RWPE1 (cell line): ENCODE results near the gene ING2.
"Not testable (repeated sequence)": the region's sequence is repeated elsewhere in the genome, so short reads cannot be mapped to it uniquely, and the experiment has no call there.

Source experiments
- CTCF ChIA-PET: fragments of 350-600 bp; sonication (Branson Sonifier 250); formaldehyde crosslinking; extraction: SDS; loops from one replicate; lab custom pipeline; 2021; lab: Yijun Ruan, JAX
- POLR2A ChIA-PET: fragments of 400-600 bp; formaldehyde crosslinking; extraction: SDS; loops from one replicate; lab custom pipeline; 2020; ENCODE audit warnings: antibody characterized with exemption; ENCODE audit not compliant: low non-redundant PET; lab: Yijun Ruan, JAX
- DNase-seq: peaks from one replicate; pipeline ENCODE4 v3.0.0; 2012; ENCODE audit warnings: low spot score
- H3K27ac ChIP-seq: fragments of 450-650 bp; 2 replicates; pipeline ENCODE4 v1.5.1; 2017
- TF ChIP-seq, protein P1 (sequence below): fragments of 450-650 bp; conservative IDR thresholded peaks from 2 replicates; pipeline ENCODE4 v1.5.1; 2017; ENCODE audit warnings: low read depth, mild to moderate bottlenecking

The ING2 gene

DNA sequence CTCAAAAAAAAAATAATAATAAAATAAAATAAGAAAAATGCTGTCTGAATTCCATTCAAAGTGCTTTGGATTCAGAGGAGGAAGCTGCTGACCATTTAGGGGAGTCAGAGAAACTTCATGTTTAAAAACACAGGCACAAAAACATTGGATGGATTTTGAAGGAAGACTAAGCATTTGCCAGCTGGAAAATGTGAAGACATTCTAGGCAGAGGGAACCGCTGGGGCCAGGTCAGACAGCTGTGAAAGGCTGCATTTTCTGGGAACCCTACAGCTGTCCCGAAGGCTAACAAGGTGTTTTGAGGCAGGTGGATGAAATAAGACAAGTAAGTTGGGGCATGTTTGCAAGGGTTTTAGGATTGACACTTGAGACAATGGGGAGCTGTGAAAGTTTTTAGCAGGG lies 38.6 kb downstream of the ING2 start:
- ChIA-PET CTCF (interaction anchor here (0.7 kb wide), 1 partner anchor 14 kb away, joined by 3 read pairs; no protein-coding TSS in a partner anchor), POLR2A (no interaction called here)
- TF ChIP-seq, protein P1, sequence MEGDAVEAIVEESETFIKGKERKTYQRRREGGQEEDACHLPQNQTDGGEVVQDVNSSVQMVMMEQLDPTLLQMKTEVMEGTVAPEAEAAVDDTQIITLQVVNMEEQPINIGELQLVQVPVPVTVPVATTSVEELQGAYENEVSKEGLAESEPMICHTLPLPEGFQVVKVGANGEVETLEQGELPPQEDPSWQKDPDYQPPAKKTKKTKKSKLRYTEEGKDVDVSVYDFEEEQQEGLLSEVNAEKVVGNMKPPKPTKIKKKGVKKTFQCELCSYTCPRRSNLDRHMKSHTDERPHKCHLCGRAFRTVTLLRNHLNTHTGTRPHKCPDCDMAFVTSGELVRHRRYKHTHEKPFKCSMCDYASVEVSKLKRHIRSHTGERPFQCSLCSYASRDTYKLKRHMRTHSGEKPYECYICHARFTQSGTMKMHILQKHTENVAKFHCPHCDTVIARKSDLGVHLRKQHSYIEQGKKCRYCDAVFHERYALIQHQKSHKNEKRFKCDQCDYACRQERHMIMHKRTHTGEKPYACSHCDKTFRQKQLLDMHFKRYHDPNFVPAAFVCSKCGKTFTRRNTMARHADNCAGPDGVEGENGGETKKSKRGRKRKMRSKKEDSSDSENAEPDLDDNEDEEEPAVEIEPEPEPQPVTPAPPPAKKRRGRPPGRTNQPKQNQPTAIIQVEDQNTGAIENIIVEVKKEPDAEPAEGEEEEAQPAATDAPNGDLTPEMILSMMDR = no peak
- H3K27ac ChIP-seq = no peak overlapping the region
- DNase-seq = no peak

DNA sequence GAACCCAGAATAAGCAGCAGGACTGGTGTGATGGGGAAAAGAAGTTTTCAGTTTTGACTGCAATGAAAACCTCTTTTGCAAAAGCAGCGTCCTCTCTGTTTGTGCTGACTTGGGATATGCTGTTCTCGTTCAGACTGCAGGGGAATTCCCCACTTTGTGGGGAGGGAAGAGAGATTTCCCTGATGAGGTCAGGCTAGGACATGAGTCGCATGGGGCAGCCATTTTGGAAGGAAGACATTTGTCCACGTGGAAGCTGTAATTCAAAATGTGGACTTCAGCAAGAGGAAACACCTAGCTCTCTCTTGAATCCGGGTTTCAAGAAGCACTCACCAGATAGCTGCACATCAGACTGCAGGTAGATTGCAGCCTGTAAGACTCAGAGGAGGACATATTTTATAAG lies 39.3 kb downstream of the ING2 start:
- POLR2A ChIA-PET = no interaction called here
- no peak overlapping the region for H3K27ac ChIP-seq
- TF ChIP-seq, protein P1 = no peak
- CTCF ChIA-PET = no interaction called here
- DNase-seq = no peak

DNA sequence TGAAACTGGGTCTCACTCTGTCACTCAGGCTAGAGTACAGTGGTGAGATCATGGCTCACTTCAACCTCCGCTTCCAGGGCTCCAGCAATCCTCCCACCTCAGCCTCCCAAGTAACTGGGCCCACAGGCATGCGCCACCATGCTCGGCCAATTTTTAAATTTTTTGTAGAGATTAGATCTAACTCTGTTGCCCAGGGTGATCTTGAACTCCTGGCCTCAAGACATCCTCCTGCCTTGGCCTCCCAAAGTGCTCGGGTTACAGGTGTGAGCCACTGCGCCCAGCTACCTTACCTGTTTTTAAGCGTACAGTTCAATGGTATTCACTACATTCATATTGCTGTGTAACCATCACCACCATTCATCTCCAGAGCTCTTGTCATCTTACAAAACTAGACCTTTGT lies 41.5 kb downstream of the ING2 start:
- H3K27ac ChIP-seq = no peak overlapping the region
- ChIA-PET CTCF (no interaction called here), POLR2A (no interaction called here)
- no peak for DNase-seq
- TF ChIP-seq, protein P1 = no peak

DNA sequence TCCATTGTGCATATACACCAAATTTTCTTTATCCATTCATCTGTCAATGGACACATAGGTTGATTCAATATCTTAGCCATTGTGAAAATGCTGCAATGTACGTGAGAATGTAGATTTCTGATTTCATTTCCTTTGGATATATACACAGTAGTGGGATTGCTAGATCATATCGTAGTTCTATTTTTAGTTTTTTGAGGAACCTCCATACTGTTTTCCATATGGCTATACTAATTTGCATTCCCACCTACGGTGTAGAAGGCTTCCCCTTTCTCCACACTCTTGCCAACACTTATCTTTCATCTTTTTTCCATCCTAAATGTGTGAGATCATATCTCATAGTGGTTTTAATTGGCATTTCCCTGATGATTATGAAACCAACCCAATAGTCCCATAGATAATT lies 43.4 kb downstream of the ING2 start:
- POLR2A ChIA-PET = no interaction called here
- DNase-seq = no peak
- TF ChIP-seq, protein P1 = no peak
- CTCF ChIA-PET = no interaction called here
- H3K27ac ChIP-seq = no peak overlapping the region

DNA sequence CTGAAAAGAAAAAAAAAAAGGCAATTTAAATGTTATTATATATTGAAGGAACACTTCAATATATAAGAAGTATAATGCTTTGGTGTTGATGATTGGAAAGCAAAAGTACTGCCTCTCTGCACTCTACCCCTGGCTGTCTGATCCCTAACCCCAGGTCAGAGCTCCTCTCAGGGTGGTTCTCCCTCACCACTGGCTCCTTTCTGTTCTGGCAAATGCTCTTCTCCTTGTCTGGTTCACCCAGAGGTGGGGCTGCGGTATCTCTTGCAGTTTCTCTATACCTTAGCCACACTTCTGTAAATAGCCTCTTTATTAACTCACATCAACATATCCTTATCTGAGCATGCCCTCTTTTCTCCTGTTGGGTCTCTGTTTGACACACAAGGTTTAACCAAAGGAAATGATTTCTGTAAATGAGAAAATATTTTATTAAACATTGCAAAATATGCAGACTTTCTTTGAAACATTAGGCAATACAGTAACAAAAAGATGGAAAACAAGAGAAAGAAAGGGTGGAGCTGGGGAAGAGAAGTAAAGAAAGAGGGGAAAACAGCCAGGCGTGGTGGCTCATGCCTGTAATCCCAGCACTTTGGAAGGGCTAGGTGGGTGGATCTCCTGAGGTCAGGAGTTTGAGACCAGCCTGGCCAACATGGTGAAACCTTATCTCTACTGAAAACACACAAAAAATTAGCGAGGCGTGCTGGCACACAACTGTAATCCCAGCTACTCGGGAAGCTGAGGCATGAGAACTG lies 45.7 kb downstream of the ING2 start:
- TF ChIP-seq, protein P1 = no peak
- POLR2A ChIA-PET = no interaction called here
- no peak overlapping the region for H3K27ac ChIP-seq
- DNase-seq = no peak
- CTCF ChIA-PET = no interaction called here

DNA sequence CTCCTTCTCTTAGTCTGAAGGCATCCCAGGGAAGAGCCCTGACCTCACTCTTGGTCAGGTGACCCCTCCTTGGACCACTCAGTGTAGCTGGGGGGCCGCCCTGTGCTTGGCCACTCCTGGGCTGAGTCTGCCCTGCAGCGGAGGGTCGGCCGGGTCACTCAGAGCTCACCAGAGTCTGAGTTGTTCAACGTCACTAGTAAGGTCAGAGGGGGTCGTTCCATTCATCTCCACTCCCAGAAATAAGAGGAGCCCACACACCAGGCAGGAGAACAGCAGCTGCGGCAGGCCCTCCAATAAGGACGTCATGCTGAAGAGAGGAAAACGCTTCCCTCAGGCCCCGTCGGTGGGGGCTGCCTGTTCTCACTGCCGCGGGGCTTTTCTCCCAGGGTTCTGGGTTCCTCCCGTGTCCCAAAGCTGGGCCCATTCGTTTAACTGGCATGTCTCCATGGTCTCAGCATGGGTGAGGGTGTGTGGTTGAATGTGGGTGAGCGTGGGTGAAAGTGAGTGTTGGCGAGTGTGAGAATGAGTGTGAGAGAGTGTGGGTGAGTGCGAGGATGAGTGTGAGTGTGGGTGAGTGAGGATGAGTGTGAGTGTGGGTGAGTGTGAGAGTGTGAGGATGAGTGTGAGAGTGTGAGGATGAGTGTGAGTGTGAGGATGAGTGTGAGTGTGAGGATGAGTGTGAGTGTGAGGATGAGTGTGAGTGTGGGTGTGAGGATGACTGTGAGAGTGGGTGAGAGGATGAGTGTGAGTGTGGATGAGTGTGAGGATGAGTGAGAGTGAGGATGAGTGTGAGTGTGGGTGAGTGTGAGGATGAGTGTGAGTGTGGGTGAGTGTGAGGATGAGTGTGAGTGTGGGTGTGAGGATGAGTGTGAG lies 47.7 kb downstream of the ING2 start:
- POLR2A ChIA-PET = no interaction called here
- no peak for DNase-seq
- TF ChIP-seq, protein P1 = no peak
- H3K27ac ChIP-seq = no peak overlapping the region
- CTCF ChIA-PET = no interaction called here

DNA sequence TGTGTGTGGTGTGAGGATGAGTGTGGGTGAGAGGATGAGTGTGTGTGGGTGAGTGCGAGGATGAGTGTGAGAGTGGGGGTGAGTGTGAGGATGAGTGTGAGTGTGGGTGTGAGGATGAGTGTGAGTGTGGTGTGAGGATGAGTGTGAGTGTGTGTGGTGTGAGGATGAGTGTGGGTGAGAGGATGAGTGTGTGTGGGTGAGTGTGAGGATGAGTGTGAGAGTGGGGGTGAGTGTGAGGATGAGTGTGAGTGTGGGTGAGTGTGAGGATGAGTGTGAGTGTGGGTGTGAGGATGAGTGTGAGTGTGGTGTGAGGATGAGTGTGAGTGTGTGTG lies 48.3 kb downstream of the ING2 start:
- POLR2A ChIA-PET = not testable (repeated sequence)

More for the DNA sequence above, 48.3 kb downstream of the ING2 start:
- H3K27ac ChIP-seq, CTCF ChIA-PET, DNase-seq: not testable (repeated sequence)
